Measurements from ENCODE around the gene PREX1.

The PREX1 gene

DNA sequence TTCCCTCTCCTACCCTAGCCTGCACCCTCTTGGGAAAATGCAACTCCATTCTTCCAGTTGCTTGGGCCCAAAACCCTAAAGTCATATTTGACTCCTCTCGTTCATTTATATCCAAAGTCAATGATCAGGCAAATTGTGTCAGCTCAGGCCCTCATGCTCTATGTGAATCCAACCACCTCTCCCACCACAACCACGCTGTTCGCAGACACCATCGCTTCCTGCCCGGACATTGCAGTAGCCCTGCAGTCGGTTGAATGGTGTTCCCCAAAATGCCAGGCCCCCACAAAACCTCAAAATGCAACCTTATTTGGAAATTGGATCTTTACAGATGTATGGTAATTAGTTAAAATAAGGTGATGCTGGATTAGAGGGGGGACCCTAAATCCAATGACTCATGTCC, 98.3 kb downstream of the PREX1 start:
- DNase-seq, result no peak

DNA sequence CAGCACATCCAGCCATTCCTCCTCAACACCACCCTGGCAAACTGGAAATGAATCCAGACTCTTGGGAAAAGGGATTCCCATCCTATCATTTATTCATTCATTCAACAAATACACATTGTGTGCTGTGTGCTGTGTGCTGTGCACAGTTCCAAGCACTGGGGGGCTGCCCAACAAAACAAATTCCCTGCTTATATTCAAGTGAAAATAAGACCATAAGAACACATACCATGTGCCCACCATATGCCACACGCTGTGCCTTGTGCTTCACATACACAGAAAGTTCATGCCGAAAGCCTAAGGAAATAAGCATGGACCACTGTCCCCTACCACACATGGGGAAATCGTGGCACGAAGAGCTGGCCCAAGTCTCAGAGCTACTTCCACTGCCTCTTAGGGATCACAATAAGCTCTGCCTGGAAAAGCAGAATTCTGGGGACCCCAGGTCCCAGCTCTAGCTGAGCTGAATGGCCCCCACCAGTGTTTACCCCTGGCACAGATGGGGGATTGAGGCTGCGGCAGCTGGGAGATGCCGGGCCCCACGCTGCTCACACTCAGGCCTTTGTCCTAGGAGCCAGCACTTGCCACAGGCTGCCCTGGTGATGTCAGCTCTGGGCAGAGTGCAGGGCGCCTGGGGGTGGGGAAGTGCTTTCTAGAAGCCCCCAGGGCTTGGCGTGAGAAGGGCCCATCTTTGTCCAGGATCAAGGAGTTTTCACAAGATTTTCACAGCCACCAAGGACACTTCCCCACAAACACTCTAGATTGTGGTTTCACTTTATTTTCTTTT, 99.6 kb downstream of the PREX1 start:
- no peak for DNase-seq

DNA sequence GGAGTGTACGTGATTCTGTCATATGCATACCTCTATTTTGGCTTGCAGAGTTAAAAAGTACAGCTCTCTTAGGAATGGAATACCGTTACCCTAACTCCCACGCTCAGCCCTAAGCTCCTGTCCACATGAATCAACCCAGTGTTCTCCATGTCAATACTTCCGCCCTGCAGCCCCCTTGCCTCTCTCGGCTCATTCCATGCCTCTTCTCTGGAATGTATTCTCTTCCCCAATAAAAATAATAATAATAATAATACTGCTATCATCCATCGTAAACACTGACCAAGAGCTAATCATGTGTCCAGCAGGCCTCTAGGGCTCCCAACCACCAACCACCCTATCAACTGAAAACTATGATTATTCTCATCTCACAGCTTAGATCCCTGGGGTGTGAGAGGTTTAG, 100.6 kb downstream of the PREX1 start:
- no peak for DNase-seq

DNA sequence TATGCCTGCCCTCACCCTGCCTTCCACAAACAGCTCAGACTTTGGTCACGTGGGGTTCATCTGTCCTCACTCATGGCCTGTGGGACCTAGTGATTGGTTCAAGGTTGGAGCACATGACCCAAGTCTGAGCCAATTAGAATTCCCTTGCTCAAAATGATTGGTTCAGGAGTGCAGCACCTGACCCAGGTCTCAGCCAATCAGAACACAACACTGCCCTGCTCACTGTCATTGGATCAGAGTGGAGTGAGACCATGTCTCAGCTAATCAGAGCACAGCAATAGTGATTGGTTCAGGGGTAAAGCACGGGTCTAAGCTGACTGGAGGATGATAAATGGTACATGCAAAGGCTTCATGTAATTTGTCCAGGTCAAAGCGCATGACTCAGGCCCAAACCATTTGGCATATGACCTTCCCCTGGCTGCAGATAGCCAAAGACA, 102.2 kb downstream of the PREX1 start:
- no peak for DNase-seq

DNA sequence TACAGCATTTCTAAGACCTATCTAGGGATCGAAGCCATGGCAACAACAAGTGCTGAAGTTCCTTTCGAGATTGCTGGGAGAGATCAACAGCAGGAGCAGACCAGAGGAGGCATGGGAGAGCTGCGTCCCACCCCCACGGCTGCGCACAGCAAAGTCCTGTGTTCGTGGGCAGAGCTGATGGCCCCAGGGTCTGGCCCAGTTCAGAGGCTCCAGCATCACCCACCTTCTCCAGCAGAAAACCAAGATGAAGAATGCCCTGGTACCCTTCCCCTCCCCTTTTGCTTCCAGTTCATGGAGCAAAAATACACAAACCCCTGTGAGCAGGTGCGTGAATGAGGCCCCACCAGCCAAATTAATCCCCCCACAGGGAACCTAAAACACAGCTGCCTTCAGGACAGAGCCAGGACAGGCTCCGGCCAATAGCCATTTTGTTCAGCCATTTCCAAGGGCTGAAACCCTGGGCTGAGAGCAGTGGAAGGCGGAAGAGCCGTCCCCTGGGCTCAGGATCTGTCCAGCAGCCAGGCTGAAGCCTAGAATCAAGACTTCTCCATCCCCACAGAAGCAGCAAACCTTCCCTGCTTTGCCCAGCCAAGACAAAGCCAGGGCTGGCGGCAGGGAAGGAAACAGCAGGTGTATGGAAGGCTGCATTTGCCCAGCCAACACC, 102.8 kb downstream of the PREX1 start:
- DNase-seq, result no peak

DNA sequence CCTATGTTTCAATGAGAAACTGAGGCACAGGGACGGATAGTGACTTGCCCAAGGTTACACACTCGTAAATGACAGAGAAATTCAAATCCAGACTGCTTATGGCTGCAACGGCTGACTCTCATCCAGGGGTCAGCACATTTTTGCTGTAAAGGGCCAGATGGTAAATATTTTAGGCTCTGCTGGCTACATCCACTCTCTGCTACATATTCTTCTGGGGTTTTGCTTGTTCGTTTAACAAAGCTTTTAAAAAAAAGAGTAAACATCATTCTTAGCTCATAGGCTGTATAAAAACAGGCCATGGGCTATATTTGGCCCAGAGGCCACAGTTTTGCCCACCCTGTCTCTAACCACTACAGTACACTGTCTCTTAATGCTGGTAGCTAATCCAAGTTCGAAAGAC, 103.4 kb downstream of the PREX1 start:
- no peak for DNase-seq

DNA sequence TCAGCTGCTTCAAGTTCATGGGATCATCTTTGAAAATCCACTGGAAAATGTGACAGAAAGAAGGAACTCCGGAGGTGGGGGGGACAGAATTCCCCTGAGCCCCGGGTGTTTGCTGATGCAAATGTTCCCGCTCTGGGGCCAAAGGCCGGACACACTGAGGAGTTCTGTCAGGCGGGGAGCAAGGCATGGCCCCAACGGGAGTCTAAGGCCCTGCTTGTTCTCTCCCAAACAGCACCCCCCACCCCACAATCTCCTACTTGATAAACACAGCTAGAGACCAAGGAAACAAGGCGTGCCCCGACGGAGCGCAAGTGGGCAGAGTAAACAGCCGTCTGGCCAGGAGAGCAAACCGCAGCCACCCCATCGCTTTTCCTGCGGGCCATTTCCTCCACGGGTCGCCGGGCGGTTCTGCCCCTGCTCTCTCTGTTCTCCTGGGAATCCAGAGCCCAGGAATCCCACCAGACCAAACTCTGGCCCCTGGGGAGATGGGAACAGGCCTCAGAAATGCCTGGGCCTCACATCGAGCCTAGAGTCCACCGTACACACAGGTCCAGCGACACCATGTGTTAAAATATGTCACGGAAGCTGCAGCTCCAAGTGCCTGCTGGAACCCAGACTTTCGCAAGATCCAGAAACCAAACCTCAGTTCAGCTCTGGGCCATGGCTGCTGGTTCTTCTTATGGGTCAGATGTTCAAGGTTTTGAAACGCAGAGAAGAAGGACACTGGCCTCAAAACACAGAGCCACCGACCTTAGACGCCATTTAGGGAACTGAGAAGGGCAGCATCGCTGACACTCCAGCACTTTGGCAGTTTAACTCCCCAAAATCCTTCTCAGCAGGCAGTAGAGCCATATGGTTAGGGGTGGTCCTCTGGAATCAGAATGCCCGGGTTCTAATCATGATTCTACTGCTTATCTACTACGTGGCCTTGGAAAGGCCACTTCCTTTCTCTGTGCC, 104.2 kb downstream of the PREX1 start:
- peak; percentile 36 for DNase-seq

DNA sequence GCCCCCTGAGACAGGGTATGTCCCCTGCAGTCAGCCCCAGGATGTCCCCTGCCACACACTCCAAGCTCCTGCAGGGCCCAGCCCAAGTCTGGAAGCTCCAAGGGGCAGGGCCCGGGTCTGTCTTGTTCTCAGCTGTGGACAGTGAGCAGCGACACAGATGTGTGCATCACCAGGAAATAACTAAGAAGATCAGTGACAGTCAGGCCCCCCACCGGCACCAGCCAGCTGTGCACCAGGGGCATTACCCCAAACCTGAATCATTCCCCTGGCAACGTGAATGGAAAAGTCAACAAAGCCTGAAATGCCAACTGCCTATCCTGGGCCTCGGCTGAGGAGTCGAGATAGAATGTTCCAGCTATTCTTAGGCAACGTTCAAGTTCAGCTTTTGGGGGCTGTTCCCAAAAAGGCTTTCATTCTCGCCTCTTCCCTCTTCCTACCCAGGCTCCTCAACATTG, 105.0 kb downstream of the PREX1 start:
- peak; percentile 72 for DNase-seq

DNA sequence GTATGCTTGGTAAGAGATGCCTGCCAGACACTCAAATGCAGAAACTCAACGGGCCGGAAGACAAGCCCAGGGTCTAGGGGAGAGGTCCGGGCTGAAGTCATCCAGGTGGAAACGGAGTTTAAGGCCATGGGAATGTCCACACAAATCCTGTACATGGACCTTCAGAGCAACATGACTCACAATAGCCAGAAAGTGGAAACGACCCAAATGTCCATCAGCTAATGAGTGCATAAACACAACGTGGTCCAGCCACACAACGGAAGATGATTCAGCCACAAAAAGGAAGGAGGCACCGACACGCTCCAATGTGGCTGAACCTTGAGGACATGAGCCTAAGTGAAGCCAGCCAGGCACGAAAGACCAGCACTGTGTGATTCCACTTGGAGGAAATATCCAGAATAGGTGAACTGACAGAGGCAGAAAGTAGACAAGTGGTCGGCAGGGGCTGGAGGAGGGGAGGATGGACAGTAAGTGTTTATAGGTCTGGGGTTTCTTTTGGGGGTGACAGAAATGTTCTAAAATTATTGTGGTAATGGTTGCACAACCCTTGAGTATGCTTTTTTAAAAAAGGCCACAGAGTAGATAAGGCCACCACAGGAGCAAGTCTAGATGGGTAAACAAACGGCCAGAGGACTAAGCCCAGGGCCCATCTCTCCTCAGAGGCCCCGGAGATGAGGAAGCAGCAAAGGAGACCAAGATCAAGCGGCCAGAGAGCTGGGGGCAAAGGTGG, 105.6 kb downstream of the PREX1 start:
- DNase-seq, result no peak

DNA sequence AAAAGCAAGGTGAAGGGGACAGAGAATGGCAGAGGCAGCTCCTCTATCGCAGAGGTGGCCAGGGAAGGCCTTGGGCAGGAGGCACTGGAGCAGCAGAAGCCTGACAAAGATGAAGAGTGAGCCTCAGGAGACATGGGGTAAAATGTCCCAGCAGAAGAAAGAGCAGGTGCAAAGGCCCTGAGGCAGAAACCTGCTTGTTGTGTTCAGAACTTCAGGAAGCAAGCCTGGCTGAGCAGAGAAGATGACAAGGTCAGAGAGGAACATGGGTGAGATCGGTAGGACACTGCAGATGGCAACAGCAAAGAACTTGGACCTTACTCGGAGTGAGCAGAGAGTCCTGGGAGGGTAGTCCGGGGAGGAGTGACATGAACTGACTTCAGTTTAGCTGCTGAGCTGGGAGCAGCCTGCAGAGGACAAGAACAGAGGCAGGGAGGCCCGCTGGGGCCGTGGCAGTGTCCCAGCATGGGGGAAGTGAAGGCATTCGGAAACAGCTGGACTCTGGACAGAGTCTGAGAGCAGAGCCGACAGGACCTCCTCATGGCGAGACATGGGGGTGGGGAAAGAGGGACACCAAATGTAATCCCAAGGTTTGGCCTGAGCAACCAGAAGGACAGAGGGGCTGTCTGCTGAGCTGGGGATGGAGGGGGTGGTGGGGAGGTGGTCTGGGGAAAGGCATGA, 106.3 kb downstream of the PREX1 start:
- no peak for DNase-seq

DNA sequence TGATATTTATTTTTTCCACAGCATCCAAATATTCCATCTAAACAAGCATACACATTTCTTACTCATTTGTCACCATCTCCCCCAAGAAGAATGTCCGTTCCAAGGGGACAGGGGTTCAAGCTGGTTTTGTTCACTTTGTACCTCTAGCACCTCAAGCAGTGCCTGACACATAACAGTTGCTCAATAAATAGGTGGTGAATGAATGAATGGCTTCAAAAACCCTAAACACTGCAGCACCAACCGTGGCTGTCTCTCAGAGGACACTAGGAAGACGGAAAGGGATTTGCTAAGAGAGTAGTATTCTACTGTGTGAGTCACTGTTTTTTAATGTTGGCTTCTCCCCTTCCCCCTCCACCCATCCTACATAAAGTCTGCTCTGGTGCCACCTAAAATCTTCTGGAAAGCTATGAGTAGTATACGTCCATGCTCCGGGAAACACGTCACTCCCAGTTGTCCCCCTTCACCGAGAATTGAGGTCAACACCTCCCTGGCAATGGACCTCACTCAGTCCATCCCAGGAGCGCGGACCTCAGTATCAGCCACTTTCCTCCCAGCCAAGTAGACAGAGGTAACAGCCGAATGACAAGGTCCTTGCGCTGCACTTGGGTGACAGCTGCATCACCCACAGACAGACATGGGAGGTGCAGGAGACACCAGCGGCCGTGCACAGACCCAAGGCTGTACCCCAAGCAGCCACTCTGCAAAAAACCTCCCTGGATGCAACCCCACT, 107.4 kb downstream of the PREX1 start:
- DNase-seq, result no peak

DNA sequence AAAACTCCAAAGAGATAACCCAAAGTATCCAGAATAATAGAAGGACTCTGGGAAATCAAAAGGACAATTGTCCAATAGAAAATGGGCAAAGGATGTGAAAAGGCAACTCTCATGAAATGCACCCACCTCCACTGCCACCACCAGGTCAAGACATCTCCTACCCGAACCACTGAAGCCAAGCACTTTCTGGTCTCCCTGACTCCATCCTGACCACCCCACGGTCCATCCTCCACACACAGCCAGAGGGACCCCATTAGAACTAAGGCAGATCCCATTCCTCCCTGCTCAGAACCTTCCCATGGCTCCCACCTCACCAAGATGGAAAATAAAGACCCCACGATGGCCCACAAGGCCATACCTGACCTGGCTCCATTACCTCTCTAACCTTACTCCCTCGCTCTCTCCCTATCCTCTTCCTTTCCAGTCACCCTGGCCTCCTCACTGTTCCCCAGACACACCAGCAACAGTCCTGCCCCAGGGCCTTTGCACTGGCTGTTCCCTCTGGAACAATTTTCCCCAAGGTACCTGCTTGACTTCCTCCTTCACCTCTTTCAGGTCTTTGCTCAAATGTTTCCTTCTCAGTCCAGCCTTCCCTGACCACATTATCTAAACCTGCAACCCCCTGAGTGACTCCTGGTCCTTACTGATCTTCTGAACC, 108.1 kb downstream of the PREX1 start:
- no peak for DNase-seq

DNA sequence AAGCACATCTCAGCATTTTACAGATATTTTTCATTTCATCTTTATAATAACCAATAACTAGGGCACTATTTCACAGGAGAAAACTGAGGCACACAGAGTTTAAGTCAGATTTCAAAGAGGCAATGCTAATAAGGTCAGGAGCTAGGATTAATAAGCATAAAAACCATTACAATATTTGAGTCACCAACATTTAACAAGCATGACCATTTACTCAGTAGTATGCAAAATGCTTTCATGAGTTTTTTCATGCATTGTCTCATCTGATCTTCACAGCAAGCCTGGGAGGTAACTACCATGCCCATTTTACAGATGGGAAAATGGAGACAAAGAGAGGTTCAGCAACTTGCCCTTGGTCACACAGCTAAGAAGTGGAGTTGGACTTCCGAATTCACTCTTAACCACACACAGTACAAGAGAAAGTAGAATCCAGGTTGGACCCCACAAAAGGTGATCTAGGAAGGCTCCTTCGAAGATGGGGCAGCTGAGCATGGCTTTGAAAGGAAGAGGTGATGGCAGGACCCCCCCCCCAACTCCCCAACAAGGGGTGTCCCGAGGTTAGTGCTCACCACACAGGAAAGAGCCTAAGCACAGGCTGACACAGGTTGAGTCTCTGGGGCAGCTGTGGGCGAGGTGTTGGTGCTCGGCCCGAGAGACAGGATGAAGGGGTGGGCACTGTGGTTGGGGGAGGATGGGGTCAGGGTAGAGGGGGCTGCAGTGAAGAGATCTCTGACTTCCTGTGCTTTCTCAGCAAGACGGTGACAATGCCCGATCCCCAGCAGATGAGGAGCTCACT, 108.8 kb downstream of the PREX1 start:
- no peak for DNase-seq

DNA sequence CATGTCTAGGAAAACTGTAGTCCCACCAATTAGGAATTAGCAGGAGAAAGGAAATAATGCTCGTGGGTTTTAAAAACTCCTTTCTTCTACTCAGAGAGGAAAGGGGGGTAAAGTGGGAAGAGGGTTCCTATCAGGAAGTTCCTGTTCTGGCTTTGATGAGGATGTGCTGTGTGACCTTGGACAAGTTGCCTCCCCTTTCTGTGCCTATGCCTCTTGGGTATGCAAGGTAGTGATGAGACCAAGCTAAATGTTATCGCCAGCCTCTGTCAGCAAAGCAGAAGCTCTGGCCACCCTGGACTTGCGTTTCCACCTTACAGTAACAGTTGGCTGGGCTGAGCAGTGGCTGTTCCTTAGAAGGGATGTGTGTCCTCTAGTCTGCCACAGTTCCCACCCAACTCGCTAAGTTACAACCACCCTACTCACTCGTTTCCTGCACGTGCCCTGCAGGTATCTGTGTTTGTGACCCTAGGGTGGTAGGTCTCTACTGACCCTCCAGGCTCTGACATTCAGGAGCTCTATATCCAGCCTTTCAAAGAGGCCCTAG, 110.0 kb downstream of the PREX1 start:
- DNase-seq, result no peak

DNA sequence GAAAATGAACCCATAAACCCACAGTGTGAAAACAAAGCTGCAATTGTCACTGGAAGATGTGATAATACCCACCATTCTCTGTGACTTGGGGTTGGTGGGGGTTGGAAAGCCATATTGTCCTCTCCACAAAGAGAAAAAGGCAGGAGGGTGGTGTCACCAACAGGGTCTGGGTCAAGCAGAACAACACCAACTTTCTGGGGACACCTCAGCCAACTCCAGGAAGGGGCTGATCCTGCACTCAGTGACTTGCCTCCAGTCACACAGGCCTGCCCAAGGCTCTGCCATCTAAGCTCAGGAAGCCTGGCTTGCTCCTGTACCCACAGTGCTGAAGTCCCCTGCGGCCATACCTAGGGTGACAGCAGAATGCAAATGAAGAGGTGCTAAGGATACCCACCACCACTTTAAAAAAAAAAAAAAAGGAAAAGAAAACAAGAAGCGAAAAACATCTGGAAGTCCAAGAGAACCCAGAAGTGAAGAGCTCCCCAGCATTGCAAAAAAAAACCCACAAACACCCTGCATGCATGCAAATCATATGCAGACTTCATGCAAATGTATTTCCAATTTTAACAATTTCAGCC, 110.6 kb downstream of the PREX1 start:
- DNase-seq, result no peak

DNA sequence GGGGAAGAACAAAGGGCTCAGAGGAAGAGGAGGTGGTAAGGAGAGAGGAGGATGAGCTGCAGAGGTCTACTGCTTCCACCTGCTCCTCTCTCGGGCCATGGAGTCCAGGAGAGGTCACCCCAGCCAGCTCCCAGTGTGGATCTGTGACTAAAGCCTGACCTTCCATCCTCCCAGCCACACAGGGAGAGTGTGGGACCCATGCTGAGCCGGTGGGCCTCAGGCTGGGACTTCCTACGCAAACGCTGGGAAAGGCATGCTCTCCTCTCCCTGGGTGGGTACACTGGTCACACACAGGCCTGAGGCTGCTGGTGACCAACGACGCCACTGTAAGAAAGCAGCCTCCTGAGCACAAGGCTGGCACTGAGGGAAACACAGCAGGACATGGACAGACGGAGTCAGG, 111.3 kb downstream of the PREX1 start:
- no peak for DNase-seq

DNA sequence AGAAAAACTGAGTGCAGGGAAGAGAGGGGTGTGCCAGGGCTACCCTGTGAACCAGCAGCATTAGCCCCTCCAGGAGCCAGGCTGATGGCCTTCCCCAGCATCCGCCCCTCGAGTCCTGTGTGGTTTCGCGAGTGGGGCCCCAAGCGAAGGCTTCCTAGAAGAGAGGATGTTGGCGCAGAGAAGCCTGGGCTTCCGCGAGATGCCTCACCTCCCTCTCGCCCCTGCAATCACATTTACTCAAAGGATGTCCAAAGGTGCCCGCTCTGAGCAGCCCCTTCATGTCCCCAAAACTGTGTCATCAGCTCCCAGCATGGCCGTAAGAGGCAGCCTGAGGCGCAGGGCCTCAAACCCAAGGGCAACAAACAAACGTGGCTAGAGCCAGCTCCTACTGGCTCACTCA, 111.7 kb downstream of the PREX1 start:
- no peak for DNase-seq

DNA sequence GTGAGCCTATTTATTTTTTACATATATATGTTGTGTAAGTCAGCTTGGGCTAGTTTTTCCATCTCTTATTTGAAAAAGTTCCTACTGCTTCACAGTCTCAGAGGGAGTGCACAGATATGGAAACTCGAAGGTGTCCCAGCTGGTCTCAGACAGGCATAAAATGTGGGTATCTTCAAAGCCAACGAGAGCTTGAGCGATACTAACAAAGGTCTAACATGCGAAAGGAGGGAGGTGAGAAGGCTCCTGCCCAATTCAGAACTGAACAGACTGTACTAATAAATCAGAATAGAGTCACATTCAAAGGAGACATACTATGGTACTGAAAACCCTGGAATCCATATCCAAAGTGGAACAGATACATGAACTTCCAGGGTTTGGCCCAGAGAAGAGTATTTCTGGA, 113.0 kb downstream of the PREX1 start:
- no peak for DNase-seq
